ENCODE results near the gene RHO.

GRCh38 chr3:129485721-129486663, 42.4 kb upstream of the RHO start:
- TF ChIP-seq ZNF232 (CRISPR knock-in tag; IDR thresholded peaks at IDR 0.05) (no peak), NFE2L1 (CRISPR knock-in tag; IDR thresholded peaks at IDR 0.05) (no peak), USF2 (CRISPR knock-in tag; IDR thresholded peaks at IDR 0.05) (no peak), MYBL2 (CRISPR knock-in tag; IDR thresholded peaks at IDR 0.05) (no peak), FOXJ3 (CRISPR knock-in tag; IDR thresholded peaks at IDR 0.05; ENCODE audit: borderline replicate concordance) (no peak), RELA (CRISPR knock-in tag; IDR thresholded peaks at IDR 0.05; ENCODE audit: borderline replicate concordance) (no peak), SP1 (CRISPR knock-in tag; conservative IDR thresholded peaks at IDR 0.05) (no peak), TCF7 (CRISPR knock-in tag; IDR thresholded peaks at IDR 0.05; ENCODE audit: low read depth) (no peak), TP53 (CRISPR knock-in tag; IDR thresholded peaks at IDR 0.05) (no peak), FOXP1 (CRISPR knock-in tag; IDR thresholded peaks at IDR 0.05; ENCODE audit: borderline replicate concordance) (no peak)
- TF ChIP-seq, protein P1, sequence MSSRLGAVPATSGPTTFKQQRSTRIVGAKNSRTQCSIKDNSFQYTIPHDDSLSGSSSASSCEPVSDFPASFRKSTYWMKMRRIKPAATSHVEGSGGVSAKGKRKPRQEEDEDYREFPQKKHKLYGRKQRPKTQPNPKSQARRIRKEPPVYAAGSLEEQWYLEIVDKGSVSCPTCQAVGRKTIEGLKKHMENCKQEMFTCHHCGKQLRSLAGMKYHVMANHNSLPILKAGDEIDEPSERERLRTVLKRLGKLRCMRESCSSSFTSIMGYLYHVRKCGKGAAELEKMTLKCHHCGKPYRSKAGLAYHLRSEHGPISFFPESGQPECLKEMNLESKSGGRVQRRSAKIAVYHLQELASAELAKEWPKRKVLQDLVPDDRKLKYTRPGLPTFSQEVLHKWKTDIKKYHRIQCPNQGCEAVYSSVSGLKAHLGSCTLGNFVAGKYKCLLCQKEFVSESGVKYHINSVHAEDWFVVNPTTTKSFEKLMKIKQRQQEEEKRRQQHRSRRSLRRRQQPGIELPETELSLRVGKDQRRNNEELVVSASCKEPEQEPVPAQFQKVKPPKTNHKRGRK (CRISPR knock-in tag; IDR thresholded peaks at IDR 0.05; ENCODE audit: borderline replicate concordance): no peak
- TF ChIP-seq, protein P2, sequence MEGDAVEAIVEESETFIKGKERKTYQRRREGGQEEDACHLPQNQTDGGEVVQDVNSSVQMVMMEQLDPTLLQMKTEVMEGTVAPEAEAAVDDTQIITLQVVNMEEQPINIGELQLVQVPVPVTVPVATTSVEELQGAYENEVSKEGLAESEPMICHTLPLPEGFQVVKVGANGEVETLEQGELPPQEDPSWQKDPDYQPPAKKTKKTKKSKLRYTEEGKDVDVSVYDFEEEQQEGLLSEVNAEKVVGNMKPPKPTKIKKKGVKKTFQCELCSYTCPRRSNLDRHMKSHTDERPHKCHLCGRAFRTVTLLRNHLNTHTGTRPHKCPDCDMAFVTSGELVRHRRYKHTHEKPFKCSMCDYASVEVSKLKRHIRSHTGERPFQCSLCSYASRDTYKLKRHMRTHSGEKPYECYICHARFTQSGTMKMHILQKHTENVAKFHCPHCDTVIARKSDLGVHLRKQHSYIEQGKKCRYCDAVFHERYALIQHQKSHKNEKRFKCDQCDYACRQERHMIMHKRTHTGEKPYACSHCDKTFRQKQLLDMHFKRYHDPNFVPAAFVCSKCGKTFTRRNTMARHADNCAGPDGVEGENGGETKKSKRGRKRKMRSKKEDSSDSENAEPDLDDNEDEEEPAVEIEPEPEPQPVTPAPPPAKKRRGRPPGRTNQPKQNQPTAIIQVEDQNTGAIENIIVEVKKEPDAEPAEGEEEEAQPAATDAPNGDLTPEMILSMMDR (IDR thresholded peaks at IDR 0.05): no peak

All from WTC11 (cell line).